ENCODE measurements around the gene FBXL5. TPM values are rescaled to one million over a fixed set of nuclear protein-coding genes. Genes with fewer than 3 reads are reported as not detected.

Gene FBXL5
- total RNA-seq, 8 experiments from 2014 or later = 44.5 to 74.9 (median 57.9) TPM

GRCh38 chr4:15672101-15672500 lies 16.9 kb upstream of the FBXL5 start:
- no peak for ATAC-seq (replicated peaks in 6 of 8)
- Histone ChIP-seq H3K4me3 (no peak overlapping the region), H3K4me1 (replicated peaks in 1 of 2) (no peaks in the 10 kb centered on the region), H3K27ac (no peak overlapping the region)
- in situ Hi-C loops (cut with MboI; ENCODE audit: low pct_unique_long_range_greater_than_20kb in 2 of 9, low sequenced_read_pairs in 9 of 9, unreplicated experiment in 9 of 9) = no loop called here
- WGBS, 10 experiments = 83 to 100% (median 100%) methylated on average over 1 to 3 of the region's 3 CpGs; no CpG with 5 or more reads in 1 of the 10 experiments

- in situ Hi-C loops (cut with MboI; ENCODE audit: low pct_unique_long_range_greater_than_20kb in 2 of 9, low sequenced_read_pairs in 9 of 9, unreplicated experiment in 9 of 9) = no loop called here
- WGBS, 10 experiments = 94 to 100% (median 100%) methylated on average over 1 to 3 of the region's 3 CpGs; no CpG with 5 or more reads in 1 of the 10 experiments
- no peak for ATAC-seq (replicated peaks in 6 of 8)
Measured at GRCh38 chr4:15670576-15670975, 15.4 kb upstream of the FBXL5 start.

DNA sequence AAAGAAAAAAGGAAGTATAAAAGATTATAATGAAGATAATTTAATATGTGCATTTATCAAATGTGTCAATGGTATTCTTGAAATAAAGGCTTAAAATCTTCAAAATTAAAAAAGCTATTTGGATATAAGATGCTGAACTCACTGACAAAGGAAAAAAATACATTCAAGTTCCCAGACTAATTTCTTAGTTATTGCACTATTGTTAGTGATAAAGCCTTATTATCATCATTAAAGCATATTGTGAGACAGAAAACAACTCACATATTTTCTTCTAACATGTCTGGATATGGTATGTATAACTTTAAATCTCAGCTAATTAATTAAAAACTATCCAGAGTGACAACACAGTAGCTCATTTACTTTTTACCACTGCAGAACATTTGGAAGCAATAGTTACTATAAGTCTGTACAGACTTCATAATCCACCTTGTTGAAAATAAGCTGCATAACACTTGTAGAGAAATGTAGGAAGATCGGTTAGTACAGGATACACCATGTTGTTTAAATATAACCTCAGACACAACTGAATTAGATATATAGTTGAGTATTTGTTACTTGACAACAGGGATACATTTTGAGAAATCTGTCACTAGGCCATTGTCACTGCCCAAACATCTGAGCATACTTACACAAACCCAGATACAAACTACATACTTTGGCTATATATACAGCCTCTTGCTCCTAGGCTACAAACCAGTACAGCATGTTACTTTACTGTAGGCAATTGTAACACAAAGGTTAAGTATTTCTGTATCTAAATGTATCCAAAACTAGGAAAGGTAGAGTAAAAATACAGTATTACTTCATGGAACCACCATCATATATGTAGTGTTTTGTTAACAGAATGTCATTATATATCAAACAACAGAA lies 13.6 kb upstream of the FBXL5 start:
- H3K4me1 ChIP-seq (replicated peaks in 1 of 2) = no peaks in the 10 kb centered on the region
- H3K27ac ChIP-seq = no peak overlapping the region
- WGBS, 10 experiments = 20 to 100% (median 88%) methylated on average over 1 of the region's 1 CpG; no CpG with 5 or more reads in 3 of the 10 experiments
- ATAC-seq (replicated peaks in 6 of 8) = peak in 1 of 8 experiments; percentile 88
- in situ Hi-C loops (cut with MboI; ENCODE audit: low pct_unique_long_range_greater_than_20kb in 2 of 9, low sequenced_read_pairs in 9 of 9, unreplicated experiment in 9 of 9) = no loop called here
- no peak overlapping the region for H3K4me3 ChIP-seq

More at GRCh38 chr4:15670576-15670975, 15.4 kb upstream of the FBXL5 start:
- H3K27ac ChIP-seq = no peak overlapping the region
- H3K4me3 ChIP-seq = no peak overlapping the region
- no peaks in the 10 kb centered on the region for H3K4me1 ChIP-seq (replicated peaks in 1 of 2)

GRCh38 chr4:15667006-15667405 lies 11.8 kb upstream of the FBXL5 start:
- no peak overlapping the region for H3K27ac ChIP-seq
- H3K4me3 ChIP-seq = no peak overlapping the region
- no peaks in the 10 kb centered on the region for H3K4me1 ChIP-seq (replicated peaks in 1 of 2)
- WGBS, 10 experiments = 89 to 100% (median 97%) methylated on average over 1 to 4 of the region's 4 CpGs
- no peak for ATAC-seq (replicated peaks in 6 of 8)
- in situ Hi-C loops (cut with MboI; ENCODE audit: low pct_unique_long_range_greater_than_20kb in 2 of 9, low sequenced_read_pairs in 9 of 9, unreplicated experiment in 9 of 9) = no loop called here

GRCh38 chr4:15665753-15666365 lies 10.7 kb upstream of the FBXL5 start:
- in situ Hi-C loops (cut with MboI; ENCODE audit: low pct_unique_long_range_greater_than_20kb in 2 of 9, low sequenced_read_pairs in 9 of 9, unreplicated experiment in 9 of 9) = no loop called here
- ATAC-seq (replicated peaks in 6 of 8) = peak in 3 of 8 experiments; percentile 22 to 88 (median 75)
- no peaks in the 10 kb centered on the region for H3K4me1 ChIP-seq (replicated peaks in 1 of 2)
- WGBS, 10 experiments = 50 to 100% (median 92%) methylated on average over 1 to 3 of the region's 3 CpGs; no CpG with 5 or more reads in 2 of the 10 experiments
- no peak overlapping the region for H3K27ac ChIP-seq
- H3K4me3 ChIP-seq = no peak overlapping the region

- peak in 2 of 8 experiments; percentile 5 to 37 for ATAC-seq (replicated peaks in 6 of 8)
- WGBS, 10 experiments = 50 to 96% (median 57%) methylated on average over 1 to 4 of the region's 5 CpGs; no CpG with 5 or more reads in 5 of the 10 experiments
- H3K27ac ChIP-seq = no peak overlapping the region
- in situ Hi-C loops (cut with MboI; ENCODE audit: low pct_unique_long_range_greater_than_20kb in 2 of 9, low sequenced_read_pairs in 9 of 9, unreplicated experiment in 9 of 9) = no loop called here
- no peak overlapping the region for H3K4me3 ChIP-seq
- peaks cover 8 to 12% of the 10 kb centered on the region in 2 donors for H3K4me1 ChIP-seq (replicated peaks in 1 of 2)
Measured at GRCh38 chr4:15659768-15660570, 4.8 kb upstream of the FBXL5 start.

DNA sequence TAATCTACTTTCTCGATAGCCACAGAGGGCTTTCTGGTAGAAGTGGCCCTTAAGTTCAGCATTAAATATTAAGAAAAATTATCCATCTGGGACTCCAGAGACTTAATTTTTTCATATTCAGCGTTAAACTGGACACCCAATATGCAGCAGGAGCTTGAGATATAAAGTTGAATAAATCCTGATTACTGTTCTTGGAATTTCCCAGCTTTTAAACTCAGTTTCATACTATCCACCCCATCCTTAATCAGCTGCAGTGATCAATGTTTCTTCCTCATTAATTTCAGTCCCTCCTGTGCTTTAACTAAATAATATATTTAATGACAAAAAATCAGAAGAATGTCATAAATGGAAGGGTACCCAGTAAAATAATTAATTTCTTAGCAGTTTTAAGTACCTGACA lies 3.6 kb upstream of the FBXL5 start:
- 86 to 100% (median 98%) methylated on average over 1 to 2 of the region's 2 CpGs; no CpG with 5 or more reads in 4 of the 10 experiments for whole genome bisulfite sequencing, 10 experiments

DNA sequence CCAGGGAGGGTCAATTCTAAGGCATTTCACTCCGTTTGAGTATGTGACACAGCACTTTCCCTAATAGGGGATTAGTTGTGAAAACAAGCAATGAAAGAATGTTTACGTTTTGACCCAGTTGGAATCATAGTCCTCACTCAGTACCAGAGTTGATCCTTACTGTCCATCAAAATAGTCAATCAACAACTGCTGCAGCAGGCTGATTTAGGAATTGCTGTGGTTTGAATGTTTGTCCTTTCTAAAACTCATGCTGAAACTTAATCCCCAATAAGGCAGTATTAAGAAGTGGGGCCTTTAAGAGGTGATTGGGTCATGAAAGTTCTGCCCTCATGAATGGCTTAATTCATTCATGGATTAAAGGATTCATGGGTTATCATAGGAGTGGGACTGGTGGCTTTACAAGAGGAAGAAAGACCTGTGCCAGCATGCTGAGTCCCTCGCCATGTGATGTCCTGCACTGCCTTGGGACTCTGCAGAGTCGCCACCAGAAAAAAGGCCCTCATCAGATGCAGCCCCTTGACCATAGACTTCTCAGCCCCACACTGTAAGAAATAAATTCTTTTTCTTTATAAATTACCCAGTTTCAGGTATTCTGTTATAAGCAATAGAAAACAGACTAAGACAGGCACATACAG lies 3.1 kb upstream of the FBXL5 start:
- WGBS, 10 experiments = 80 to 100% (median 97%) methylated on average over 1 to 4 of the region's 4 CpGs; no CpG with 5 or more reads in 1 of the 10 experiments
- in situ Hi-C loops (cut with MboI; ENCODE audit: low pct_unique_long_range_greater_than_20kb in 2 of 9, low sequenced_read_pairs in 9 of 9, unreplicated experiment in 9 of 9) = no loop called here
- no peak for ATAC-seq (replicated peaks in 6 of 8)
- H3K4me3 ChIP-seq = no peak overlapping the region
- no peak overlapping the region for H3K27ac ChIP-seq
- peaks cover 8 to 13% of the 10 kb centered on the region in 2 donors for H3K4me1 ChIP-seq (replicated peaks in 1 of 2)

More for the DNA sequence above, 3.6 kb upstream of the FBXL5 start:
- Histone ChIP-seq H3K4me3 (no peak overlapping the region), H3K27ac (no peak overlapping the region), H3K4me1 (replicated peaks in 1 of 2) (peaks cover 8 to 12% of the 10 kb centered on the region in 2 donors)
- no peak for ATAC-seq (replicated peaks in 6 of 8)
- in situ Hi-C loops (cut with MboI; ENCODE audit: low pct_unique_long_range_greater_than_20kb in 2 of 9, low sequenced_read_pairs in 9 of 9, unreplicated experiment in 9 of 9) = no loop called here

DNA sequence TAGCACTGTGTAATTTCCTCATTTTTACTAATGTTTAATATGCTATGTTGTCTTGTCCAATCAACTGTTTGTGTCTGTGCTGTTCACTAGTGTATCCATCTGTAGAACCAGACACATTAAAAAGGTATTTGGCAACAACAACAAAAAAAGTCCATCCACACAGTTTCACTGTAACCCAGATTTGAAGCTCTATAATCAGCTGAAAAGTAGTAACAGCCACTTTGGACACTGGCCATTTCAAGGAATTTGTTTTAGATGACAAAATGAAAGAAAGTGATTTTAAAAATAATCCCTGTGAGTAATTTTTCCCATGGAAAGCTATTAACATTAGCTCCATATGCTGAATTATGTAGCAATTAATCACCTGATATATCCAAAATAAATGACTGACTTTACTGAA lies 2.2 kb upstream of the FBXL5 start:
- Histone ChIP-seq H3K4me1 (replicated peaks in 1 of 2) (peaks cover 8 to 22% of the 10 kb centered on the region in 2 donors), H3K27ac (no peak overlapping the region), H3K4me3 (no peak overlapping the region)
- in situ Hi-C loops (cut with MboI; ENCODE audit: low pct_unique_long_range_greater_than_20kb in 2 of 9, low sequenced_read_pairs in 9 of 9, unreplicated experiment in 9 of 9) = no loop called here
- ATAC-seq (replicated peaks in 6 of 8) = no peak

DNA sequence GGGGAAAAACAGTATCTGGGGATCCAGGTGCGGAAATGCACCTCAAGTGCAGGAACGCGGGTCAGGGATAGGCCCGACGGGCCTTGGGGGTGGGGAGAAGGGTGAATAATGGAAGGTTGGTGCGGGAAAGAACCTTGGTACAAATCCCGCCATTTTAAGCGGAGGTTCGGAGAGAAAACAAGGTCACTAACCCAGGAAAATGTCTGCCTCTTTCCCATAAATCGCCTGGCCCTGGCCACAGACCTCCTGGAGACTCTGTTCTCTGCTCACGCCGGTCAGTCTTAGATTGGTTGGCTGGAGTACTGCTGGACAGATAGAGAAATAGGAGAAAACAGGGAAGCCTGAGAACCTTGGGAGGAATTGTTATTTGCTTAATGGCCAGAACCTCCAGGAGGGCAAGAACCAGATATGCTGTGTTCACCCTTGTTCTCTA lies 897 bp upstream of the FBXL5 start:
- 100% methylated on average over 2 to 6 of the region's 12 CpGs; no CpG with 5 or more reads in 5 of the 10 experiments for WGBS, 10 experiments
- H3K4me1 ChIP-seq (replicated peaks in 1 of 2) = peaks cover 13 to 35% of the 10 kb centered on the region in 2 donors
- ATAC-seq (replicated peaks in 6 of 8) = no peak
- in situ Hi-C loops (cut with MboI; ENCODE audit: low pct_unique_long_range_greater_than_20kb in 2 of 9, low sequenced_read_pairs in 9 of 9, unreplicated experiment in 9 of 9) = no loop called here
- peak overlapping the region; percentile 63 to 92 (median 79) for H3K4me3 ChIP-seq
- H3K27ac ChIP-seq = peak overlapping the region; percentile 96 to 98

- Histone ChIP-seq H3K4me1 (replicated peaks in 1 of 2) (peaks cover 18 to 47% of the 10 kb centered on the region in 2 donors), H3K27ac (peak overlapping the region; percentile 96 to 98), H3K4me3 (peak overlapping the region; percentile 63 to 92 (median 79))
- 0% methylated on average over 1 to 8 of the region's 66 CpGs; no CpG with 5 or more reads in 7 of the 10 experiments for WGBS, 10 experiments
- in situ Hi-C loops (cut with MboI; ENCODE audit: low pct_unique_long_range_greater_than_20kb in 2 of 9, low sequenced_read_pairs in 9 of 9, unreplicated experiment in 9 of 9) = no loop called here
- peak; percentile 55 to 77 (median 71) for ATAC-seq (replicated peaks in 6 of 8)
Measured at GRCh38 chr4:15654593-15655222, 449 bp downstream of the FBXL5 start.
